GM18867 (cell line): ENCODE results near the gene ATF6.
"Not testable (repeated sequence)": the region's sequence is repeated elsewhere in the genome, so short reads cannot be mapped to it uniquely, and the experiment has no call there.

ENCODE experiments used
- ATAC-seq: cut with Tn5 transposase; IDR thresholded peaks from one replicate; pipeline ENCODE4 v1.9.1; 2021; ENCODE audit warnings: mild to moderate bottlenecking, moderate library complexity; ENCODE audit not compliant: unreplicated experiment

ATF6 gene

DNA sequence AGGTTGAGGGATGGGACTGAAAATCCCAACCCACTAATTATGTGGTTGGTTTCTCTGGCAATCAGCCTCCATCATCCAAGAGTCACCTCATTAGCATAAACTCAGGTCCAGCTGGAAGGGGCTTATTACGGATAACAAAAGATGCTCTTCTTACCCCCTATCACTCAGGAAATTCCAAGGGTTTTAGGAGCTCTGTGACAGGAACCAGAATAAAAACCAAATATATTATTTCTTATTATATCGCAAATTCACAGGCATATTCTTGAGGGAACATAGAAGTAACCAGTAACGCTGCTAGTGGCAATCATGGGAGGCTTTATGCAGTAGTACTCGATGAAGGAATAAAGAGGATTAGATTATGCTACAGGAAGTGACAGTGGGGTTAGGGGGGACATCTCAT, 59.7 kb downstream of the ATF6 start:
- no peak for ATAC-seq

DNA sequence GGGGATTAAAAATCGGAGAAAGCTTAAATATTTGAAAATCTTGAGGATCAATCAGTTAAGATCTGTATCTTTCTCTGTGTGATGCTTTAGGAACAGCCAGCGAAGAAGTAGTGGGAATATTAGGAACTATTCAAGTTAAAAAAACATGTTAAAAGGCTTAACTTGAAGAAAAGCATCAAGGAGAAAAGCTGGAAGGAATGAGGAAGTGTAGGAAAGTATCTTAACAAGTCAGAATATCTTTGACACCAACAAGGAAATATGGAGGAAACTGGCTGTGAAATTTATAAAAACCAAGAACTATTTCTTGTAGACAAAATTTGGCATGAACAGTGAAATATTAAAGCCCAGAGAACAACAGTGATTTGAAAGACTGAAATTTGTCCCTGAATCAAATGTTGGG, 60.4 kb downstream of the ATF6 start:
- ATAC-seq = no peak

- ATAC-seq = no peak
Measured at GRCh38 chr1:161827786-161828185, 61.7 kb downstream of the ATF6 start.

GRCh38 chr1:161832299-161832907, 66.3 kb downstream of the ATF6 start:
- ATAC-seq = not testable (repeated sequence)

DNA sequence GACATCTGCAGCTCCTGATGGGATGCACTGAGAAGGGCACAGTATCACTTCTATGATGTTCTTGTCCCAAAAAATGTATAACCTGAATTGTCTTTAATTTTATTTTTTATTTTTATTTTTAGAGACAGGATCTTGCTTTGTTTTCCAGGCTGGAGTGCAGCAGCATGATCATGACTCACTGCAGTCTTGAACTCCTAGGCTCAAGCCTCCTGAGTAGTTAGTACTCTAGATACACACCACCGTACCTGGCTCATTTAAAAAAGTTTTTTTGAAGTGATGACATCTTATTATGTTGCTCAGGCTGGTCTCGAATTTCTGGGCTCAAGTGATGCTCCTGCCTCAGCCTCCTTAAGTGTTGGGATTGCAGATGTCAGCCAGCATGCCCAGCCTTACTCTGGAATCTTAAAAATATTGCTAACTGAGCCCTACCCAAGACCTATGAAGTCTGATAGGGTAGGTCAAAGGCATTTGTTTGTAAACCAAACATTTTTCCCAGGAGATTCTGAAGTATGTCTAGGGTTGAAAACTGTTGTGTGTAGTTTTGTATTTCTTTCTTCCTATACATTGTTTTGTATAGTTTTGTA, 68.9 kb downstream of the ATF6 start:
- ATAC-seq = no peak

DNA sequence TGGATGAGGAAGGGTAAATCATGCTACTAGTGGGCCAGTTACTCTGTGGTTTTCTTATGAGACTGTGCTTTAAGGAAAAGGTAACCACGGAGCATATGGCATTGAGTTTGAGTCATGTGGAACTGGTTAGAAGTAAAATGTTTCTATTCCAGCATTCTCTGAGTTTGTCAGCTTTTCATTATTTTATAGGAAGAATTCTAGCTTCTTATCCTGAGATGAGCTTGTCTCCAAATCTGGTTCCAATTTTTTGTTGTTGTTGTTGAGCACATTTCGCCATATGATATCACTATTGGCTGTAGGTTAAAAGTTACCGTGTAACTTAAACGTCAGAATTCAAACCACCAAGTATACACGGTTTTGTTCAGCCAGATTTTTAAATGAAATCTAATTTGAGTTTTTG, 69.9 kb downstream of the ATF6 start:
- no peak for ATAC-seq

GRCh38 chr1:161838362-161838761, 72.2 kb downstream of the ATF6 start:
- no peak for ATAC-seq

DNA sequence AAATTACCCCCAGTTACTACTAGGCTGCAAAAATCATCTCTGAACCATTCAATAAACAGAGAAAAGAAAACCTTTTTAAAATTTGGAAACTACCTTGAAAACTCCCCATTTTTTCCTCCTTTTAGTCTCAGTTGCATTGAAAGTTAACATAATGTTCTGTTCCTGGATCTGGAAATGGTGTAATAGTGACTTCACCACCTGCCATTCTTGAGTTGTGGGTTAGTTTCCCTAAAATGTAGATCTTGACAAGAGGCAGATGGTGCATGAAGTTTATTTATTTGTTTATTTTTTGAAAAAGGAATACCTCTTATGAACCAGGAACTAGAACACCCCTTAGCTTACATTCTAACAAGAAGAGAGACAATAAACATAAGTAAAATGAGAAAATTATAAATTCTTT, 72.8 kb downstream of the ATF6 start:
- no peak for ATAC-seq

GRCh38 chr1:161839591-161839990, 73.5 kb downstream of the ATF6 start:
- no peak for ATAC-seq

DNA sequence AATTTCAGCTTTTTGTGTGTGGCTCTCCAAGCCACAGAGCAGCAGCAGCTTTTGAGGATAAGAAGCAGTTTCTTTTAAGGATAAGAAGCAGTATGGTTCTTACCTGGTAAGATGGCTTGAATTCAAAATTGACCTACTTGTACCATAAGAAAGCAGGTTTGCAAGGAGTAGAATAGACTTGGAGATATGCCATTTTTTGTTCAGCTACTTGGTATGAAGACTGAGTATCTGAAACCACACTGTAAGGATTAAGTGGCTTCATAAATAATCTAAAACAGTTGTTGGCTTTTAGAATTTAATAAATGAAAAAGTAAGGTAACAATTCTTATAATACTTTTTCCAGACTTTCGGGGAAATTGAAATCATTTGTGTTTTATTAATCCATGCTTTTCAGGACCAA, 74.2 kb downstream of the ATF6 start:
- no peak for ATAC-seq

- ATAC-seq = no peak
Measured at GRCh38 chr1:161843156-161843555, 77.0 kb downstream of the ATF6 start.

- ATAC-seq = no peak
Measured at GRCh38 chr1:161844696-161845095, 78.6 kb downstream of the ATF6 start.

GRCh38 chr1:161848676-161849075, 82.6 kb downstream of the ATF6 start:
- ATAC-seq = no peak

DNA sequence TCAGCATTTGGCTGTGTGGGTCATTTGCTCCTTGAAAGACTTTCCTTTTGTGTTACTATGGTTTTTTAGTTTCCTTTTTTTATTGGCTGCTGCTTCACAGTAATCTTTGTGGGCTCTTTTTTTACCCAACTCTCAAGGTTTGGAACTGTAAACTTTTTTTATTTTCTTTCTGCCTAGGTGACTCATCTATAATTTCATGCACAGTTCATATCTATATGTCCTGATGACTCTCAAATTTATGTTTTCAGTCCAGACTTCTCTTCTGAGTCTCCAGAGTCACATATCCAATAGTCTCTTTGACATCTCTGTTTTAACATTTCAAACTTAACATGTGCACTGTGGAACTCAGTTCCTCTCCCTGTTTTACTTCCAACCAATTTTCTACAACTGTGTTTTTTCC, 83.4 kb downstream of the ATF6 start:
- no peak for ATAC-seq

DNA sequence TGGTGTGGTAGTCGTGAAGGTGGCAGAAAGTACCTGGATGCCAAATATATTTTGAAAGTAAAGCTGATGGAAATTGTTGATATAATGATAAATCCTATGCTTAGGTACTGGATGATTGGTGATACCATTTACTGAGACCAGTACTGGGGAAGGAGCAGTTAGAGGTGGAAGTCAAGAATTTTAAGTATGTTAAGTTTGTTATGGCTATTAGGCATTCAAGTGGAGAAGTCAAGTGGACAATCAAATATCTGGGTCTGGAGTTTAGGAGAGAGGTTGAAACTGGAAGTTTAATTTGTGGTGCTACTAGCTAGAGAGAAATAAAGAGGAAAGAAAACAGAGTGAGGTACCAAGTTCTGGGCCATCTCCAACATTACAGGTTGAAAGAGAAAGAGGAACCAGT, 89.1 kb downstream of the ATF6 start:
- ATAC-seq = no peak

DNA sequence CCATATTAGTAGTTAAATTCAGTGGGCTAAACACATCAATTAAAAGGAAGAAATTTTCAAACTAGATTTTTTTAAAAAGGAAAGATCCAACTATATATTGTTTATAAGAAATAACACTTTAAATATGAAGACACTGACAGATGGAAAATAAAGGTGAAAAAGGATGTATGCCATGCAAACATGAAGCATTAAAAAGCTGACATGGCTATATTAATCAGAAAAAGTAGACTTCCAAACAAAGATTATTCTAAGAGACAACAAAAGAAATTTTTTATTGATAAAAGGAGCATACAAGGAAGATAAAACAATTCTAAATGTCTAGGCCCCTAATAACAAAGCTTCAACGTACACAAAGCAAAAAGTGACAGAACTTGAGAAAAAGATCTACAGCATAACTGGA, 92.2 kb downstream of the ATF6 start:
- no peak for ATAC-seq

DNA sequence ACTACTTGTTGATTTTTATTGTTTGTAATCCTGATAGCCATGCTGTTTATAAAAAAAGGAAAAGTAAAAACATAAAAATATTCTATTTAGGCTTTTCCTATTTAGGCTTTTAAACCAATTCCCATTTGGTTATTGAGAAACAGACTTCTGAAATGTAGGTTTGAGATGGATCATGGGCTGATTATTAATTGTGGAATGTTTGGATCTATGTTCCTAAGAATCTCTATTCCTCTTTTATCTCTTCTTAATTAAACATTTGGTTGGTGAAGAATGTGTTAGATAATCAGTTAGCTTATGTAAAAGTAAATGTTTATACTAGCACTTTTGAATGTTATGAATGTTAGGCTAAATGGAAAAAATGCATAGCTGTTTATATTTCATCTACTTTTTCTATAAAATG, 97.4 kb downstream of the ATF6 start:
- no peak for ATAC-seq

DNA sequence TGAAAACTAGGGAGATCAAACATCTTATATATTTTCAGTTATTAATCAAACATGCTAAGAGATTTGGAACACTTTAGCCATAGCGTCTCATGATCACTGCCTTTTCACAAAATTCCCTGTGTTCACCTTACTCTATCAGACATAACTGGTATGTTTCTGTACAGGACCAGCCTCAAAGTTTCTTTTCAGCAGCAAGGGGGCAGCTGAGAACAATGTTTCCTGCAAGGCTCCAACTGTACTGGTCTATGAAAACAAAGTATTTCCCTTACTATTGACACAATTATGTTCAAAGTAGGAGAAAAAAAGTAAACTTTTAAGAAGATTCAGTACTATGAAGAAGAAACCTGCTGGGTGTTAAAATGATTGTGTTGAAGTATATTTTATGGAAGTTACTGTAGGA, 98.5 kb downstream of the ATF6 start:
- no peak for ATAC-seq

DNA sequence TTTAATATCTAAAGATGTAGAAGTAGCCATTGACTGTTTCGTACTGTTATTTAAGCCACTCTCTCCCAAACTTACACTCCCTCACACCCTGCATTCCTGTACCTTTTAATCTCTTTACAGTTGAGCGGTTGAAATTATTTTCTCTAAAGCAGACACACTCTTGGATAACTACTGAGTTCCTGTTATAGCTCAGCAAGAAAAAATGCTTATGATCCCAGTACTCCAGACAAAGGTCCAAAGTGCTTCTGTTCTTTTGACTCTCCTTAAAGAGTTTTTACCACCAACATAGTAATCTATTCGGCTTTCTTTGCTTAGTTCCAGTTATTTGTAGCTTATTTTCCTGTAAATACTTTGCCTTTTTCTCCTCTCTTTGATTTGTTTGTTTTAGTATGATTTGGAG, 100.1 kb downstream of the ATF6 start:
- no peak for ATAC-seq

DNA sequence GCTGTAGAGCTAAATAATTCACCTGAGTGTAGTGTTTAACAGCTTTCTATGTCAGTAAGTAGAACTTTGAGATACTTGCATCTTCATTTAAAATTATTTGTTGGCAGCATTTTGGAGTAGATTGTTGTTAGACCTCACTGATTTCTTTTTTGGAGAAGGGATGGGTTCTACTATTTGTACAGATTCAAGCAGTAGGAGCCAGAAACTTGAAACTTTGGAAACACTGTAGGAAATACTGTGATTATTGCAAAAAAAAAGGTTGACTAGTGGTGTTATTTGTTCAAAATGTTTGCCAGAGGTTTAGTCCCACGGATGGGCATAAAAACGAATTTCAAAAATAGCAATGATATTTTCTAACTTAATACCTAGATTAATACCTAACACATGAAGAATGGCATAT, 102.7 kb downstream of the ATF6 start:
- no peak for ATAC-seq

- ATAC-seq = no peak
Measured at GRCh38 chr1:161869291-161869690, 103.2 kb downstream of the ATF6 start.

- ATAC-seq = no peak
Measured at GRCh38 chr1:161872506-161872905, 106.4 kb downstream of the ATF6 start.

- ATAC-seq = no peak
Measured at GRCh38 chr1:161879261-161879660, 113.1 kb downstream of the ATF6 start.
